ENCODE results near the gene CFAP251. TPM values are rescaled to one million over a fixed set of nuclear protein-coding genes. Genes with fewer than 3 reads are reported as not detected.

CFAP251 gene
- total RNA-seq, 2 experiments from 2014 or later: 2.0 to 2.9 TPM

GRCh38 chr12:121892673-121893561 is 25.5 kb upstream of the CFAP251 start:
- H3K4me3 Mint-ChIP-seq: no peak overlapping the region
- intact Hi-C loops (cut with micrococcal nuclease): no loop called here
- ATAC-seq (no peak), DNase-seq (no peak)
- POLR2A ChIA-PET: interaction anchor here (0.6 to 1.2 kb wide), 4 partner anchors 26 to 111 kb away, joined by 3 read pairs; partner anchors contain the start of gene CFAP251
- no peaks in the 10 kb centered on the region for H3K9me3 Mint-ChIP-seq
- CTCF ChIA-PET: interaction anchor here (0.6 to 3.7 kb wide), 8 partner anchors 10 to 206 kb away, joined by 3 to 46 read pairs (median 4); partner anchors contain the start of genes CFAP251 and RHOF
- H3K4me1 Mint-ChIP-seq (ENCODE audit: low read depth): peaks cover 46% of the 10 kb centered on the region
- H3K27me3 Mint-ChIP-seq: no peaks in the 10 kb centered on the region
- no peak for TF ChIP-seq CTCF (IDR thresholded peaks at IDR 0.05)
- peak overlapping the region; percentile 34 for H3K27ac Mint-ChIP-seq
- peaks cover 24% of the 10 kb centered on the region for H3K36me3 Mint-ChIP-seq (ENCODE audit: low read depth)

- no peaks in the 10 kb centered on the region for H3K27me3 Mint-ChIP-seq
- peak overlapping the region; percentile 79 for H3K27ac Mint-ChIP-seq
- intact Hi-C loops (cut with micrococcal nuclease): no loop called here
- peak; percentile 68 for ATAC-seq
- no peak for TF ChIP-seq CTCF (IDR thresholded peaks at IDR 0.05)
- H3K9me3 Mint-ChIP-seq: no peaks in the 10 kb centered on the region
- CTCF ChIA-PET: interaction anchor here (0.7 to 3.7 kb wide), 9 partner anchors 9 to 207 kb away, joined by 3 to 46 read pairs (median 3); partner anchors contain the start of genes CFAP251 and RHOF
- peaks cover 25% of the 10 kb centered on the region for H3K36me3 Mint-ChIP-seq (ENCODE audit: low read depth)
- no peak overlapping the region for H3K4me3 Mint-ChIP-seq
- POLR2A ChIA-PET: interaction anchor here (0.6 to 1.2 kb wide), 3 partner anchors 25 to 99 kb away, joined by 3 read pairs; partner anchors contain the start of gene CFAP251
- H3K4me1 Mint-ChIP-seq (ENCODE audit: low read depth): peaks cover 41% of the 10 kb centered on the region
- peak; percentile 53 for DNase-seq
Measured at GRCh38 chr12:121893961-121894460, 24.4 kb upstream of the CFAP251 start.

GRCh38 chr12:121894633-121895032 is 23.8 kb upstream of the CFAP251 start:
- Mint-ChIP-seq H3K36me3 (ENCODE audit: low read depth) (peaks cover 30% of the 10 kb centered on the region), H3K27ac (peak overlapping the region; percentile 79), H3K27me3 (no peaks in the 10 kb centered on the region), H3K4me1 (ENCODE audit: low read depth) (peaks cover 36% of the 10 kb centered on the region), H3K9me3 (no peaks in the 10 kb centered on the region), H3K4me3 (no peak overlapping the region)
- TF ChIP-seq CTCF (IDR thresholded peaks at IDR 0.05): peak; percentile 22
- POLR2A ChIA-PET: no interaction called here
- DNase-seq (no peak), ATAC-seq (peak; percentile 37)
- CTCF ChIA-PET: interaction anchor here (1.1 to 3.7 kb wide), 2 partner anchors 17 to 100 kb away, joined by 3 to 46 read pairs; partner anchors contain the start of gene RHOF
- intact Hi-C loops (cut with micrococcal nuclease): no loop called here

GRCh38 chr12:121898287-121898686 is 20.1 kb upstream of the CFAP251 start:
- no peak overlapping the region for H3K27ac Mint-ChIP-seq
- no peak for TF ChIP-seq CTCF (IDR thresholded peaks at IDR 0.05)
- H3K36me3 Mint-ChIP-seq (ENCODE audit: low read depth): peaks cover 41% of the 10 kb centered on the region
- ChIA-PET CTCF (no interaction called here), POLR2A (no interaction called here)
- DNase-seq: no peak
- intact Hi-C loops (cut with micrococcal nuclease): no loop called here
- H3K9me3 Mint-ChIP-seq: no peaks in the 10 kb centered on the region
- peaks cover 15% of the 10 kb centered on the region for H3K4me1 Mint-ChIP-seq (ENCODE audit: low read depth)
- H3K27me3 Mint-ChIP-seq: no peaks in the 10 kb centered on the region
- no peak overlapping the region for H3K4me3 Mint-ChIP-seq
- ATAC-seq: no peak

GRCh38 chr12:121899590-121899989 is 18.8 kb upstream of the CFAP251 start:
- no peak for TF ChIP-seq CTCF (IDR thresholded peaks at IDR 0.05)
- Mint-ChIP-seq H3K9me3 (no peaks in the 10 kb centered on the region), H3K27me3 (no peaks in the 10 kb centered on the region), H3K36me3 (ENCODE audit: low read depth) (peaks cover 34% of the 10 kb centered on the region), H3K4me1 (ENCODE audit: low read depth) (peaks cover 3% of the 10 kb centered on the region), H3K27ac (no peak overlapping the region), H3K4me3 (no peak overlapping the region)
- ATAC-seq (no peak), DNase-seq (no peak)
- intact Hi-C loops (cut with micrococcal nuclease): no loop called here
- ChIA-PET CTCF (interaction anchor here (0.9 kb wide), 1 partner anchor 11 kb away, joined by 3 read pairs; the partner anchor contains the start of gene PSMD9), POLR2A (no interaction called here)

Measured in activated CD8-positive, alpha-beta T cell treated with anti-CD3 and anti-CD28 coated beads for 36 hours (primary cell).